Osteoblast (primary cell): ENCODE results near the gene IL5. TPM values are rescaled to one million over a fixed set of nuclear protein-coding genes. Genes with fewer than 3 reads are reported as not detected.

ENCODE experiments used
- DNase-seq: peaks from one replicate; pipeline ENCODE4 v3.0.0; 2011; ENCODE audit warnings: low spot score, mixed read lengths; ENCODE audit not compliant: insufficient read length; ENCODE audit errors: missing footprints
- H2AFZ ChIP-seq: 2 replicates; pipeline ENCODE4 v1.6.0; 2011; ENCODE audit warnings: mild to moderate bottlenecking, low read length
- H3K27ac ChIP-seq: 2 replicates; pipeline ENCODE4 v1.5.1; 2011; ENCODE audit warnings: mild to moderate bottlenecking, low read depth, low read length, moderate library complexity
- H3K27me3 ChIP-seq: 2 replicates; pipeline ENCODE4 v1.6.0; 2012; ENCODE audit warnings: mild to moderate bottlenecking, control low read depth, inconsistent platforms, low read length, moderate library complexity; ENCODE audit not compliant: insufficient read depth
- H3K36me3 ChIP-seq: 2 replicates; pipeline ENCODE4 v1.5.1; 2011; ENCODE audit warnings: mild to moderate bottlenecking, low read length, control low read depth, moderate library complexity; ENCODE audit not compliant: insufficient read depth
- H3K4me1 ChIP-seq: 2 replicates; pipeline ENCODE4 v1.5.1; 2011; ENCODE audit warnings: mild to moderate bottlenecking, low read length, control low read depth, moderate library complexity; ENCODE audit not compliant: insufficient read depth
- H3K4me2 ChIP-seq: 2 replicates; pipeline ENCODE4 v1.6.0; 2011; ENCODE audit warnings: mild to moderate bottlenecking, low read length; ENCODE audit not compliant: insufficient read depth
- H3K4me3 ChIP-seq: fragments of 200-600 bp; sonication (generic); 3 replicates; pipeline ENCODE4 v1.5.1; 2012; ENCODE audit warnings: mild to moderate bottlenecking, low read length, inconsistent platforms; ENCODE audit not compliant: insufficient read depth
- H3K79me2 ChIP-seq: 2 replicates; pipeline ENCODE4 v1.6.0; 2012; ENCODE audit warnings: mild to moderate bottlenecking, low read length, control low read depth, inconsistent platforms; ENCODE audit not compliant: insufficient read depth
- H3K9me3 ChIP-seq: 2 replicates; pipeline ENCODE4 v1.5.1; 2011; ENCODE audit warnings: low read depth, low read length, control low read depth
- H4K20me1 ChIP-seq: 2 replicates; pipeline ENCODE4 v1.6.0; 2012; ENCODE audit warnings: mild to moderate bottlenecking, low read length, control low read depth; ENCODE audit not compliant: insufficient read depth
- total RNA-seq: library from RNA; depleted of rRNA; stranded (reverse); fragments of >200 nt; gene quantifications from 2 replicates; pipeline ENCODE4 v1.2.3, GENCODE V29; 2012
- TF ChIP-seq, protein P1 (sequence below): IDR thresholded peaks from 2 replicates; pipeline ENCODE4 v1.5.1; 2011; ENCODE audit warnings: mild to moderate bottlenecking, low read depth, low read length, moderate library complexity; ENCODE audit errors: extremely low read depth

Gene IL5
- total RNA-seq, 1 donor, result not detected

- Histone ChIP-seq H3K27ac (no peak overlapping the region), H3K4me1 (peaks cover 58% of the 10 kb centered on the region), H3K9me3 (no peaks in the 10 kb centered on the region), H3K4me3 (no peak overlapping the region), H4K20me1 (peaks cover 13% of the 10 kb centered on the region), H3K4me2 (no peak overlapping the region), H3K79me2 (peaks cover 13% of the 10 kb centered on the region), H3K27me3 (no peaks in the 10 kb centered on the region), H2AFZ (no peak overlapping the region), H3K36me3 (no peaks in the 10 kb centered on the region)
- no peak for DNase-seq
- TF ChIP-seq, protein P1, sequence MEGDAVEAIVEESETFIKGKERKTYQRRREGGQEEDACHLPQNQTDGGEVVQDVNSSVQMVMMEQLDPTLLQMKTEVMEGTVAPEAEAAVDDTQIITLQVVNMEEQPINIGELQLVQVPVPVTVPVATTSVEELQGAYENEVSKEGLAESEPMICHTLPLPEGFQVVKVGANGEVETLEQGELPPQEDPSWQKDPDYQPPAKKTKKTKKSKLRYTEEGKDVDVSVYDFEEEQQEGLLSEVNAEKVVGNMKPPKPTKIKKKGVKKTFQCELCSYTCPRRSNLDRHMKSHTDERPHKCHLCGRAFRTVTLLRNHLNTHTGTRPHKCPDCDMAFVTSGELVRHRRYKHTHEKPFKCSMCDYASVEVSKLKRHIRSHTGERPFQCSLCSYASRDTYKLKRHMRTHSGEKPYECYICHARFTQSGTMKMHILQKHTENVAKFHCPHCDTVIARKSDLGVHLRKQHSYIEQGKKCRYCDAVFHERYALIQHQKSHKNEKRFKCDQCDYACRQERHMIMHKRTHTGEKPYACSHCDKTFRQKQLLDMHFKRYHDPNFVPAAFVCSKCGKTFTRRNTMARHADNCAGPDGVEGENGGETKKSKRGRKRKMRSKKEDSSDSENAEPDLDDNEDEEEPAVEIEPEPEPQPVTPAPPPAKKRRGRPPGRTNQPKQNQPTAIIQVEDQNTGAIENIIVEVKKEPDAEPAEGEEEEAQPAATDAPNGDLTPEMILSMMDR, result no peak
Observed at GRCh38 chr5:132493821-132494220, 49.5 kb downstream of the IL5 start.

- no peak overlapping the region for H3K4me3 ChIP-seq
- H3K27ac ChIP-seq, result no peak overlapping the region
- TF ChIP-seq, protein P1, result no peak
- DNase-seq, result no peak
- H3K9me3 ChIP-seq, result no peaks in the 10 kb centered on the region
- H3K36me3 ChIP-seq, result peaks cover 5% of the 10 kb centered on the region
- H3K4me2 ChIP-seq, result no peak overlapping the region
- H4K20me1 ChIP-seq, result peaks cover 19% of the 10 kb centered on the region
- peaks cover 19% of the 10 kb centered on the region for H3K79me2 ChIP-seq
- H2AFZ ChIP-seq, result no peak overlapping the region
- H3K4me1 ChIP-seq, result peaks cover 58% of the 10 kb centered on the region
- H3K27me3 ChIP-seq, result no peaks in the 10 kb centered on the region
Observed at GRCh38 chr5:132493241-132493640, 50.1 kb downstream of the IL5 start.

DNA sequence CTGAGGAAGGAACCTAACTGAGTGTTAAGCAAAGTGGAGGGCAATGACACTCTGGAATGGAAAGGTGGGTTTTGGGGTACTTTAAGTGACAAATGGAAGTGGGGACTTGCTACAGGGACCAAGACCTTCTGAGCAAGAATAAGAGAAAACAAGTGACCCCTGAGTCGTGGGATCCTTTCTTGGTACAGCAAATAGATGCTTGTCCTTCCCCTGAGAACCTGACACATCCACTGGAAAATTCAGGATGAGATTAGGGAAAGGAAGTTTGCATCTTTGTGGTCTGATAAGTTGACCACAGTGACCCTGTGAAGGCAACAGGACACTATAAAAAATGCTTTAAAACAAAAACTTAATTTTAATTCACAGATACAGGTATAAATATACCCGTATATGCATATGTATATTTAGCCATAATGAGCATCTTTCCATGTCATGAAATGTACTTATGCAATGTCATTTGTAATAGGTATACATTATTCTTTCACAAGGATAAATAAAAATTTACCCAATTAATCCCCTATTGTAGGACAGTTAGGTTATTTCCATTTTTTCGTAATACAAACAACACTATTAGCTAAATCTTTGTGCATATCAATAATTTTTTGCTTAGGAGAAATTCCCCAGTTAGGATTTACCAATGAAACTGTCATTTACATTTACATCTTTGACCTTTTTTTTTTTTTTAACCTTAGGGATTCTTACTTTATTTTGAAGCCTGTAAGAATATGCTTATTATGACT lies 50.8 kb downstream of the IL5 start:
- Histone ChIP-seq H3K4me3 (no peak overlapping the region), H3K79me2 (peaks cover 26% of the 10 kb centered on the region), H3K27ac (no peak overlapping the region), H3K27me3 (no peaks in the 10 kb centered on the region), H4K20me1 (peaks cover 26% of the 10 kb centered on the region), H3K4me2 (no peak overlapping the region), H3K4me1 (peaks cover 54% of the 10 kb centered on the region), H2AFZ (no peak overlapping the region), H3K9me3 (no peaks in the 10 kb centered on the region), H3K36me3 (peaks cover 12% of the 10 kb centered on the region)
- TF ChIP-seq, protein P1, result no peak
- no peak for DNase-seq

Other genes starting within 250 kb of the IL5 start
- gene SLC22A4, start 249.1 kb downstream of the IL5 start, total RNA-seq, result 2.9 and 3.8 TPM in 2 replicates
- gene SLC22A5, start 173.8 kb downstream of the IL5 start, total RNA-seq, result 3.8 and 5.4 TPM in 2 replicates
- 19.7 and 22.1 TPM in 2 replicates for gene IRF1, start 52.7 kb downstream of the IL5 start, total RNA-seq
- 39.4 and 47.7 TPM in 2 replicates for gene RAD50, start 13.5 kb upstream of the IL5 start, total RNA-seq
- under 0.01 TPM in 1 of 2 replicates, not detected in the other for gene IL13, start 114.7 kb upstream of the IL5 start, total RNA-seq
- not detected in 2 replicates for gene IL4, start 130.5 kb upstream of the IL5 start, total RNA-seq
- 8.5 and 12.7 TPM in 2 replicates for gene KIF3A, start 194.0 kb upstream of the IL5 start, total RNA-seq
- not detected in 2 replicates for gene CCNI2, start 203.9 kb upstream of the IL5 start, total RNA-seq
- gene SEPTIN8, start 233.7 kb upstream of the IL5 start, total RNA-seq, result 32.1 and 33.7 TPM in 2 replicates